ENCODE measurements around the gene HMG20A. TPM values are rescaled to one million over a fixed set of nuclear protein-coding genes. Genes with fewer than 3 reads are reported as not detected.
A peak's percentile ranks its signal among the peaks of the same experiment; 100 is the strongest.
"Not testable (repeated sequence)": the region's sequence is repeated elsewhere in the genome, so short reads cannot be mapped to it uniquely, and the experiment has no call there.

The HMG20A gene
- total and polyA plus RNA-seq, 8 donors, result 7.8 to 20.5 (median 12.9) TPM

DNA sequence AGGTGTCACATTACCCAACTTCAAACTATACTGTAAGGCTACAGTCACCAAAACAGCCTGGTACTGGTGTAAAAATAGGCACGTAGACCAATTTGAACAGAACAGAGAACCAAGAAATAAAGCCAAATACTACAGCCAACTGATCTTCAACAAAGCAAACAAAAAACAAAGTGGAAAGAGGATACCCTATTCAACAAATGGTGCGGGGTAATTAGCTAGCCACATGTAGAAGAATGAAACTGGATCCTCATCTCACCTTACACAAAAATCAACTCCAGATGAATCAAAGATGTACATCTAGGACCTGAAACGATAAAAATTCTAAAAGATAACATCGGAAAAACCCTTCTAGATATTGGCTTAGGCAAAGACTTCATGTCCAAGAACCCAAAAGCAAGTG lies 13.8 kb upstream of the HMG20A start:
- intact Hi-C loops (cut with DNase I), result no loop called here
- no peak for FAIRE-seq
- TF ChIP-seq, protein P1, sequence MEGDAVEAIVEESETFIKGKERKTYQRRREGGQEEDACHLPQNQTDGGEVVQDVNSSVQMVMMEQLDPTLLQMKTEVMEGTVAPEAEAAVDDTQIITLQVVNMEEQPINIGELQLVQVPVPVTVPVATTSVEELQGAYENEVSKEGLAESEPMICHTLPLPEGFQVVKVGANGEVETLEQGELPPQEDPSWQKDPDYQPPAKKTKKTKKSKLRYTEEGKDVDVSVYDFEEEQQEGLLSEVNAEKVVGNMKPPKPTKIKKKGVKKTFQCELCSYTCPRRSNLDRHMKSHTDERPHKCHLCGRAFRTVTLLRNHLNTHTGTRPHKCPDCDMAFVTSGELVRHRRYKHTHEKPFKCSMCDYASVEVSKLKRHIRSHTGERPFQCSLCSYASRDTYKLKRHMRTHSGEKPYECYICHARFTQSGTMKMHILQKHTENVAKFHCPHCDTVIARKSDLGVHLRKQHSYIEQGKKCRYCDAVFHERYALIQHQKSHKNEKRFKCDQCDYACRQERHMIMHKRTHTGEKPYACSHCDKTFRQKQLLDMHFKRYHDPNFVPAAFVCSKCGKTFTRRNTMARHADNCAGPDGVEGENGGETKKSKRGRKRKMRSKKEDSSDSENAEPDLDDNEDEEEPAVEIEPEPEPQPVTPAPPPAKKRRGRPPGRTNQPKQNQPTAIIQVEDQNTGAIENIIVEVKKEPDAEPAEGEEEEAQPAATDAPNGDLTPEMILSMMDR (IDR thresholded peaks at IDR 0.05), result no peak
- Histone ChIP-seq H3K27ac (no peak overlapping the region), H3K9me3 (no peaks in the 10 kb centered on the region), H3K36me3 (no peaks in the 10 kb centered on the region), H3K4me1 (peaks cover 9 to 17% (median 15%) of the 10 kb centered on the region in 3 donors), H3K27me3 (no peaks in the 10 kb centered on the region), H3K4me3 (no peak overlapping the region)
- 83 to 88% methylated on average over 4 of the region's 4 CpGs for WGBS, 2 donors
- ATAC-seq, result no peak
- DNase-seq, result no peak

DNA sequence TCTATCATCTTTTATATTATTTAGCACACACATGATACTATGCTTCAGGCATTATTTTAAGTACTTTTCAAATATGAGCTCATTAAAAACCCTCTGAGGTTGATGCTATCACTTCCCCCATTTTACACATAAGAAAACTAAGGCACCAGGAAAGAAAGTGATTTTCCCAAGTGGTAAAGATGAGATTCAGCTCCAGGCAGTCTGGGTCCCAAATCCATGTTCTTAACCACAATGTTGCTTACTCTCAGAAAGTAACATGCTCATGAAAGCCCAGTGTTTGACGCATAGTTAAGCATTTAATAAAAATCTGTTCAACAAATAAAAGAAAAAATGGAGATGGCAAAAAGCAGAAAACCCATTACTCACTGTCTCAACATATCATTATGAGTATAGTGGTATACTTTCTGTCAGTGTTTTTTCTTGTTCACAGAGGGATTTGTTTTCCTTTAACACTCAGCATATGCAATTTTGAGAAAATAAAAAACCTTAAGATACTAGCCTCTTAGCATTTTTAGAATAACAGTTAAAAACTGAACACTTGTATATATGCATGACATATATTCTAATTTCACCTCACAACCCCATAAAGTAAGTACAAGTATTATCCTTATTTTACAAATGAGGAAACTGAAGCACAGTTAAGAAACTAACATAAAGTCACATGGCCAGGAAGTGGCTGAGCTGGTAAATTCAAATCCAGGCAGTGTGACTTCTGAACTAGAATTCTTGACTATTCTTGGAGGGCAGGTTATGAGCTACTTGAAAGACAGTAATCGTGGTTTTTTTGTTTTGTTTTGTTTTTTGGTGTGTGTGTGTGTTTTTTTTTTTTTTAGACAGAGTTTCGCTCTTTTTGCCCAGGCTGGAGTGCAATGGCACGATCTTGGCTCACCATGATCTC lies 11.2 kb upstream of the HMG20A start:
- Histone ChIP-seq H3K36me3 (no peaks in the 10 kb centered on the region), H3K27ac (no peak overlapping the region), H3K27me3 (no peaks in the 10 kb centered on the region), H3K4me3 (no peak overlapping the region), H3K4me1 (peaks cover 5 to 13% (median 8%) of the 10 kb centered on the region in 3 donors), H3K9me3 (no peaks in the 10 kb centered on the region)
- ATAC-seq (peak; percentile 29 to 66 (median 57)), FAIRE-seq (no peak), DNase-seq (no peak)
- 74 to 76% methylated on average over 4 of the region's 4 CpGs for WGBS, 2 donors
- TF ChIP-seq, protein P1 (IDR thresholded peaks at IDR 0.05), result no peak
- intact Hi-C loops (cut with DNase I), result no loop called here

DNA sequence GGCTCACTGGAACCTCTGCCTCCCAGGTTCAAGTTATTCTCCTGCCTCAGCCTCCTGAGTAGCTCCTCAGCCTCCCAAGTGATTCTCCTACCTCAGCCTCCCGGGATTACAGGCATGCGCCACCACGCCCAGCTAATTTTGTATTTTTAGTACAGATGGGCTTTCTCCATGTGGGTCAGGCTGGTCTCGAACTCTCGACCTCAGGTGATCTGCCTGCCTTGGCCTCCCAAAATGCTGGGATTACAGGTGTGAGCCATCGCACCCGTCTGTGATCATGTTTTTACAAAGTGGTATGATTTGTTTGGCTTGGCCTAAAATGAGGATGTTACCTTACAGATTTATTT lies 10.6 kb upstream of the HMG20A start:
- H3K36me3 ChIP-seq; H3K9me3 ChIP-seq; intact Hi-C loops (cut with DNase I); H3K27ac ChIP-seq; H3K27me3 ChIP-seq; FAIRE-seq; H3K4me3 ChIP-seq; ATAC-seq; DNase-seq: not testable (repeated sequence)
- 85 to 89% methylated on average over 7 of the region's 7 CpGs for WGBS, 2 donors
- peaks cover 5 to 13% (median 8%) of the 10 kb centered on the region in 3 donors for H3K4me1 ChIP-seq

DNA sequence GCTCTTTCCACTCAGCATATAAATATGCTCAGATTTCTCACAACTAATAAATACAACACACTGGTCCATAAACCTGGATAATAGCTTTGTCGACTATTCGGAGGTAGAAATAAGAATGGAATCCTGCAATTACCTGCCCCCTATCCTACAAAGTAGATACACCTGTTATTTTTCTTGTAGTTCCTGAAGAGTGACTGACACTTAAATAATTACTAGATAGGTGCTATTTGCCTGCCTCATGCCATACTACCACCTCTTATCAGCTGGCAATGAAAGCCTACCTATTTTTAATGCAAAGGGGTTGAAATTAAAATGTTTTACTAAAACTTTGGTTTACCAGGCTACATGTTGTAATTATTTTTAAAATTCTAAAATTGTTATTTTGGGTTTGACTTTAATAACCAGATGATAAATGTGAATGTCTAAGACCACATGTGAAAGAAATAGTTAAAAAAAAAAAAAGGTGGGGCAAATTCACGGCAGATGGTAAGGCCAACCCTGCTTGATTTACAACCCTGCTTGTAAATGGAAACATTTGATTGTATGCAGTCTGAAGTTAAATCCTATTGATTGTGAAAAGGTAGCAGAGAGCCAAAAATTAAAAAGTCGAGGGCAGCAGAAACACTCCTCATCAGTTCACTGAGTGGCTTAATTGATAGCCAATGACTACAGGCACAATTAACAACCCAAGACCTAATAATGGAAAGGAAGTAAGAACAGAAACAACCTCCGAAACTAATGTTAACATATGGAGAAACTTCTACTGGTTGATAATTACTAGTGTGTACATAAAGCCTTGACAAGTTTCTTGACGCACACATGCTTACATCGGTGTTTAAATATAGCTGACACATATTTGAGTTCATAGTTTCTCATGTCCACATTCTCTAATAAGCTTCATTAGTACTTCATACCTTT lies 9.7 kb upstream of the HMG20A start:
- FAIRE-seq, result no peak

DNA sequence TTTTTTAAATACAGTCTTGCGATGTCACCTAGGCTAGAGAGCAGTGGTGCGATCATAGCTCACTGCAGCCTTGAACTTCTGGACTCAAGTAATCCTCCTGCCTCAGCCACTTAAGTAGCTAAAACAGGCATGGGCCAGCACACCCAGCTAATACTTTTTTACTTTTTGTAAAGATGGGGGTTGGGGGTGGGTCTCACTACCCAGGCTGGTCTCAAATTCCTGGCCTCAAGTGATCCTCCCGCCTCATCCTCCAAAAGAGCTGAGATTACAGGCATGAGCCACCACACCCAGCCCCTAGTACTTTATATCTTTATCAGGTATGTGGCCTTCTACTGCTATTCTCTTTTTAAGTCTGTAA lies 9.1 kb upstream of the HMG20A start:
- Histone ChIP-seq H3K27ac (no peak overlapping the region), H3K9me3 (no peaks in the 10 kb centered on the region), H3K27me3 (no peaks in the 10 kb centered on the region), H3K4me3 (no peak overlapping the region), H3K4me1 (peaks cover 5 to 13% (median 8%) of the 10 kb centered on the region in 3 donors), H3K36me3 (no peaks in the 10 kb centered on the region)
- TF ChIP-seq, protein P1 (IDR thresholded peaks at IDR 0.05), result no peak
- 69 to 70% methylated on average over 3 of the region's 3 CpGs for WGBS, 2 donors
- no peak for FAIRE-seq
- intact Hi-C loops (cut with DNase I), result no loop called here
- no peak for DNase-seq
- ATAC-seq, result peak in 1 of 4 donors; percentile 48

More for the DNA sequence above, 9.7 kb upstream of the HMG20A start:
- Histone ChIP-seq H3K27me3 (no peaks in the 10 kb centered on the region), H3K4me1 (peaks cover 5 to 13% (median 8%) of the 10 kb centered on the region in 3 donors), H3K27ac (peak overlapping the region in 1 of 4 donors; percentile 7), H3K9me3 (no peaks in the 10 kb centered on the region), H3K4me3 (peak overlapping the region in 1 of 4 donors; percentile 10), H3K36me3 (no peaks in the 10 kb centered on the region)
- no peak for DNase-seq
- peak; percentile 55 to 80 (median 71) for ATAC-seq
- TF ChIP-seq, protein P1 (IDR thresholded peaks at IDR 0.05), result no peak
- intact Hi-C loops (cut with DNase I), result no loop called here
- 24 to 25% methylated on average over 7 of the region's 7 CpGs for WGBS, 2 donors
